ENCODE results near the gene KDM1A.

DNA sequence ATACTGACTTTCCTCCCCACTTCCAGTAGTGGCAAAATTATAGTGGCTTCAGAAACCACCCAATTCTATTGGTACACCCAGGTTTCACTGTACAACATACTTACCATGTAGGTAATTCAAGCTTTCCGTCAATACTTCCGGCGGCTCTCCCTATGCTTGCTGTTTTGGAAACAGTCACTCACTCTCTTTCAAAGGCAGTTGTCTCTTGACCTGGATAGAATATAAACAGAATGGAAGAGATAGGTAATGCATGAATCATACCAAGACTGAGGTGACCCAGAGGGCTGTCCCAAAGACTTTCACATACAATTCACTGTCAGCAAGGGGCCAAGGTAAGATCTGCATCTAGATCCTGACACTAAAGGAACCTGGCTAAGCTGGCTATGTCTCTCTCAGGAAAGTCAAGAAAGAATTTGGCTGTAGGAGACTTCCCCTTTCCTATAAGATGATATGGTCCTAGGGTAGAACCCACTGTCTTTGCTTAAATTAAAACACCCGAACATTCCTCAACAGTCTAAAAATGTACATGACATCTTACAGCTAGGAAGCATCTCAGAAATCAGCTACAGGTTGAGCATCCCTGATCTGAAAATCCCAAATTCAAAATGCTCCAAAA, 89.8 kb downstream of the KDM1A start:
- TF ChIP-seq, protein P1, sequence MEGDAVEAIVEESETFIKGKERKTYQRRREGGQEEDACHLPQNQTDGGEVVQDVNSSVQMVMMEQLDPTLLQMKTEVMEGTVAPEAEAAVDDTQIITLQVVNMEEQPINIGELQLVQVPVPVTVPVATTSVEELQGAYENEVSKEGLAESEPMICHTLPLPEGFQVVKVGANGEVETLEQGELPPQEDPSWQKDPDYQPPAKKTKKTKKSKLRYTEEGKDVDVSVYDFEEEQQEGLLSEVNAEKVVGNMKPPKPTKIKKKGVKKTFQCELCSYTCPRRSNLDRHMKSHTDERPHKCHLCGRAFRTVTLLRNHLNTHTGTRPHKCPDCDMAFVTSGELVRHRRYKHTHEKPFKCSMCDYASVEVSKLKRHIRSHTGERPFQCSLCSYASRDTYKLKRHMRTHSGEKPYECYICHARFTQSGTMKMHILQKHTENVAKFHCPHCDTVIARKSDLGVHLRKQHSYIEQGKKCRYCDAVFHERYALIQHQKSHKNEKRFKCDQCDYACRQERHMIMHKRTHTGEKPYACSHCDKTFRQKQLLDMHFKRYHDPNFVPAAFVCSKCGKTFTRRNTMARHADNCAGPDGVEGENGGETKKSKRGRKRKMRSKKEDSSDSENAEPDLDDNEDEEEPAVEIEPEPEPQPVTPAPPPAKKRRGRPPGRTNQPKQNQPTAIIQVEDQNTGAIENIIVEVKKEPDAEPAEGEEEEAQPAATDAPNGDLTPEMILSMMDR (IDR thresholded peaks at IDR 0.05 in 8 of 11, conservative IDR thresholded peaks at IDR 0.05 in 3 of 11) = no peak
- TF ChIP-seq POLR2A (IDR thresholded peaks at IDR 0.05) = no peak
